AG08395 (cell line): Measurements from ENCODE around the gene SPINK5.
"Not testable (repeated sequence)": the region's sequence is repeated elsewhere in the genome, so short reads cannot be mapped to it uniquely, and the experiment has no call there.

Experiments
- DNase-seq: peaks from one replicate; pipeline ENCODE4 v3.0.0; 2012; ENCODE audit warnings: mixed read lengths, low spot score

Gene SPINK5

GRCh38 chr5:148063861-148064260 lies at the start of gene SPINK5:
TSS of gene SPINK5 (plus strand) at chr5:148063980. CDS start at chr5:148064045, 65 bp downstream.
- no peak for DNase-seq

- DNase-seq, result no peak
Observed at GRCh38 chr5:148014276-148014675, 49.5 kb upstream of the SPINK5 start.

GRCh38 chr5:148020257-148020988 lies 43.4 kb upstream of the SPINK5 start:
- no peak for DNase-seq

- no peak for DNase-seq
Observed at GRCh38 chr5:148027505-148027904, 36.3 kb upstream of the SPINK5 start.

DNA sequence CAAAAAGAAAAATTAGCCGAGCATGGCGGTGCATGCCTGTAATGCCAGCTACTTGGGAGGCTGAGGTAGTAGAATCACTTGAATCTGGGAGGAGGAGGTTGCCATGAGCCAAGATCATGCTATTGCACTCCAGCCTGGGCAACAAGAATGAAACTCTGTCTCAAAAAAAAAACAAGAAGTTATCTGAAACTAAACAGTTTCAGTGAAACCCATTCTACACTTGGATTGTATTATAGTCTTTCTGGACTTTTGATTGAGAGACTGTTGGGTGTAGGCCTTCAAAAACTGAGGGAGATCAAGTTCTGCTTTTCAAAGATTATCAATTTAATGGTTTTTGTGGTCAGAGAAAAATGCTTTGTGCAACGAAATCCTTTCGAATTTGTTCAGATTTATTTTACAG lies 34.6 kb upstream of the SPINK5 start:
- no peak for DNase-seq

GRCh38 chr5:148033134-148033533 lies 30.6 kb upstream of the SPINK5 start:
- DNase-seq, result no peak

GRCh38 chr5:148035676-148036075 lies 28.1 kb upstream of the SPINK5 start:
- DNase-seq, result no peak

DNA sequence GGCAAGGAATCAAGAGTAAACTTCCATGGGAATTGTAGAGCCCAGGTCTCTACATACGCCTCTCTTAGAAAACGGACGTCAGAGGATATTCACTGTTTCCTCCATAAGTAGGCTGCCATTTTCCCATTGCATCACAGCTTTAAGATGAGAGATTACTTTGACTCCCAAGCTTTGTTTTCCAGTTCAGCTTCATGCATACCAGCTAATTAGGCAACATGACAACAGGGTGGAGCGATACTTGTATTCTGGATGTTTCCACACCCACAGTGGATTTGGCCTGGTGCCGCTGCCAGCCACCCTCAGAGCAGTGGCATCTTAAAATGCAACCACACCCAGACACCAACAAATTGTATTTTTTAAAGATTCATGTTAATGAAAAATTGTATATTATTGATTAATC lies 20.9 kb upstream of the SPINK5 start:
- DNase-seq, result no peak

GRCh38 chr5:148043705-148044104 lies 20.1 kb upstream of the SPINK5 start:
- no peak for DNase-seq

DNA sequence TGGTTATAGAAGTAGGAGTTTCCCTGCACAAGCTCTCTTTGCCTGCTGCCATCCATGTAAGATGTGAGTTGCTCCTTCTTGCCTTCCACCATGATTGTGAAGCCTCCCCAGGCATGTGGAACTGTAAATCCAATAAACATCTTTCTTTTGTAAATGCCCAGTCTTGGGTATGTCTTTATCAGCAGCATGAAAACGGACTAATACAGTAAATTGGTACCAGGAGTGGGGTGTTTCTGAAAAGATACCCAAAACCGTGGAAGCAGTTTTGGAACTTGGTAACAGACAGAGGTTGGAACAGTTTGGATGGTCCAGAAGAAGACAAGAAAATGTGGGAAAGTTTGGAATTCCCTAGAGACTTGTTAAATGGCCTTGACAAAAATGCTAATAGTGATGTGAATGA lies 8.6 kb upstream of the SPINK5 start:
- DNase-seq, result not testable (repeated sequence)

GRCh38 chr5:148060309-148060708 lies 3.5 kb upstream of the SPINK5 start:
- DNase-seq, result no peak

DNA sequence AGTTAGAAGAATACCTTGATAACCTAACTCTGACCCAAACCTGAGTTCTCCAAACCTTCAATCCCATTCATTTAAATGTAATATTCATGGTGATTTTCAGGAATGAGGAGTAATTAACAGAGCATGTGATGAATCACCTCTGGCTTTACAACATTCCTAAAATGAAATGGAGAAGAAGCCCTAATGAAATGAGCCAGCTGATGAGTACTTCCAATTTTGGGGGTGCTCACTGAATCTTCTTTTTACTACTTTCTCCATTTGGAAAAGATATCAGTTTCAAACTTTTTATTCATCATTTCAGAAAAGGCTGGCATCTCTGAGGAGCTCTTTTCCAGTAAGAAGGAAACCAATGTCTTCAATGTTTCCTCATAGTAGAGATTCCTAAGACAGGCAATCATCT lies 2.9 kb upstream of the SPINK5 start:
- DNase-seq, result no peak

- DNase-seq, result no peak
Observed at GRCh38 chr5:148070621-148071020, 6.8 kb downstream of the SPINK5 start.

DNA sequence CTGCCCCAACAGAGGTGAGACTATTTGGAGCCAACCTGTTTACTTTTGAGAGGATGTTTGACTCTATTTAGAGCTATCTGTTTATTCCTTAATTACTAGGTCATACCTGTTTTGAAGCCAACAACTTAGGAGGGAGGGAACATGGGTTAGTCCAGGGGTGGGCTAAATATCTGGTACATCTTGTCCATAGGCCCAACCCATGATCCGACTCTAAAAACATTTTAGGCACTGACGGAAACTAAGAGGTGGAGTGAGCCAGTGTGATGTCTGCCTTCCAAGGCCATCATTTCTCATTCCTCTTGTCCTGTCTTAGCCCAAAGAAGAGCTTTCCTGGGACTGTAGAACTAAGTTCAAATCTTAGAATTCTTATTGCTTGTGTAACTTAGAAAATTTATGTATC lies 8.4 kb downstream of the SPINK5 start:
- DNase-seq, result no peak

DNA sequence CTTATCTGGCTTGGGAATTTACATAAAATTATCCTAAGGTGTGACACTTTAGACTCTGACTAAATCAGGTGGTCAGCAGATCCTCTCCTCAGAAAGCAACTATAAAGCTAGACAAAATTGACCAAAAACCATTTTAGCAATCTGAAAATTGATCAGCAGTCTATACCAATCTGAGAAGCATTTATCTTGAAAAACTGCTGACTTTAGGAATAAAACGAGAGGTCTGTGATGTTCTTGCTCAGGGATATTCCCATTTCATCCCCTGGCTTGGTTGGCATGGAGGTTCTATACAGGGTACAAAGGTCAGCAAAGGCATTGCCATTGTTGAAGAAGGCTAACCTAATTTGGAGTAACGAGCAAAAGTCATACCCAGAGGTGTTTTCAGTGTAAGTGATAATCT lies 11.7 kb downstream of the SPINK5 start:
- DNase-seq, result no peak

- no peak for DNase-seq
Observed at GRCh38 chr5:148083203-148083602, 19.4 kb downstream of the SPINK5 start.

GRCh38 chr5:148084269-148084668 lies 20.5 kb downstream of the SPINK5 start:
- DNase-seq, result no peak

DNA sequence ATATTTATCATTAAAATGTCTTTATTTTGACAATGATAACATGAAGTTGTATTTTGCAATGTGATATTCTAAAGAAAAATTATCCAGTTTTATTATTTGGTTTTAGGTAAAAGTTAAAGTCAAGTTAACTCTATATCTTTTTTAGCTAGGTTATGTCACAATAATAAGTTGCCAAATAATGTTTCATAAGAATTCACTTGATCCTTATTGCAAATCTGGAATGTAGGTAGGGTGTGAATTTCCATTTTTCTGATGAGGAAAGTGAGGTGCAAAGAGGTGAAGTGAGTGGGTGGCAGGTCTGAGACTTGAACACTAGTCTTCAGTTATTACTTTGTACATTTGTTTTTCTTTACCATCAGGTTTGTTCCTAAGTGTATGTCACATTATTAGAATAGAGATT lies 21.5 kb downstream of the SPINK5 start:
- no peak for DNase-seq

- no peak for DNase-seq
Observed at GRCh38 chr5:148085977-148086705, 22.4 kb downstream of the SPINK5 start.

- no peak for DNase-seq
Observed at GRCh38 chr5:148090146-148090772, 26.5 kb downstream of the SPINK5 start.

DNA sequence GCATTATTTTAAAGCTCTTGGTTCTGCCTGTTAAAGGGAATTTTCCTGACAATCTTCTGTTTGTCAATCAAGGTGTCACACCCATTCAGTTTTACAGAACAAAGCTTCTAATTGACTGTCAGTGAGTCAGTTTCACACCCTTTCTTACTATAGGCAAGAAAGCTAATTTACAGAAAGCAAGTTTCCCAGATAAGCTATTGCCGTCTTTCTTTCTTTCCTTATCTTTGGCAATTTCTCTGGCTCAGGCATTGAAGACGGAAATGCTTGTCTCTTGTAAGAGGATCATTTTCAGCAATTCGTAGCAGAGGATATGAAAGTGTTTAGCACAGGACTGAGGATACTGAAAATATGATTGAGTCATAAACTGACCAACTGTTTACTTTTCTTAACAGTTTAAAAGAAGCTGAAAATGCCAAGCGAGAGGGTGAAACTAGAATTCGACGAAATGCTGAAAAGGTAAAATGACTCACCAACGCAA lies 27.0 kb downstream of the SPINK5 start:
- DNase-seq, result no peak

DNA sequence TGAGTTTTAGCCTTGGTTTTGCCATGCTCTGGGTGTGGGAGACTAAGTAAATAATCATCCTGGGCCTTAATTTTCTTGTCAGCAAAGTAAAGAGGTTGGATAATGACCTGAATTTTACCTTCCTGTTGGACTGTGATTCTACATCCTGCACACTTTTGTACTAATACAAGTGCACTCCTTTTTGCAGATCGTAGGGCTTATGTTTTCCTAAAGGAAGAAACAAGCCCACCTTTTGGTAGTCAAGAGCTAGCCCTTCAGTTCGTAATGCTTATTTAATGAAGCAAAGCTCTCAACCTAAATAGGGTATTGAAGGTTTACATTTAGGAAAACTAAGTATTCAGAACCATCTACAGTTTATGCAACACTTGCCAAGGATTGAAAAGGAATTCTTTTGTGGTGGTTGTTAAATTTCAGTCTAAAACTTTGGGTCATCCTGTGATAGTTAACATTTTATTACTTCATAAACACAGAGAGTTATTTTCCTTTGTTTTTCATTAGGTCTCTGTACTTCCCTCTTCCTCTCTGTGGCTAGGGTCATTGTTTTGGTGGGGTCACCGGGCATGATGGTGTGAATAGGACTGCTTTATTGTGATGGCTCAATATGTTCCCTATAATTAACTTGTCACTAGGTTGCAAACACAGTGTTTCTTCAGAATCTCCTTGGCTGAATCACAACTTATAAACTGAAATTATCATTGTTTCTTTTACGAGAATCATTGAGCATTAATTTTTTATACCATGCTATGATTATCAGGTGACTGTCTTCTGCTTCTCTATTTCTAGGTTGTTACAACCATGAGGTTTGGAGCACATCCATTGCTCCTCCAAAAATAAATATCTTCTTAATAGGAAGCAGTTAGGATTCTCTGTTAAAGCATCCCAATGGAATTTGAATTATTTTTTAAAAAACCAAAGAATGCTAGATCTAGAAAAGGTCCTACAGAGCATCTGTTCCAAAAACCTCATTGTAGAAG lies 28.5 kb downstream of the SPINK5 start:
- DNase-seq, result no peak
